ENCODE data around the gene HSD11B1. TPM values are rescaled to one million over a fixed set of nuclear protein-coding genes. Genes with fewer than 3 reads are reported as not detected.

The HSD11B1 gene
- polyA plus RNA-seq, 1 donor (not counting 4 experiments of a cell fraction or from before 2014, with no cell fraction given) = 2.7 TPM

DNA sequence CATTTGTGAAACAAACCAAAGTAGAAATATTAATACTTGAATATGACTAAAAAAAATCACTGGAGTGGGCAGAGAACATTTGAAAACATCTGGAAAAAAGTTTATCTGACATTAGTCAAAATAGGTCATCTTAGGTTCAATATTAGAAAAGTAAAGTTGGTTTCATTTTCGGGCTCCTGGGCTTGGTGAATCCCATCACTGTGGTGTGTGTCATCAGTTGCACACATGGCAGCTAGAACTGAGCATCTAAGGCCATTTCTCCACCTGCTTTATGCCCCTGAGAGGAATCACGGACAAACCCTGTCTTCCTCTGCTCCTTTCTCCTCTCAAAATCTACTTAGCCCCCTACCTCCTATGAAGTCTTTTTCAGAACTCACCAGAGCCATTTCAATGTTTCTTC lies 5.4 kb downstream of the HSD11B1 start:
- FAIRE-seq = no peak
- H3K4me1 ChIP-seq (ENCODE audit: control insufficient read depth, extremely low read depth, insufficient read depth, low read length) = peaks cover 28% of the 10 kb centered on the region
- no peaks in the 10 kb centered on the region for H3K9me1 ChIP-seq (ENCODE audit: control insufficient read depth, extremely low read depth, insufficient read depth, low read length)
- no peak overlapping the region for H3K27ac ChIP-seq (ENCODE audit: control insufficient read depth, insufficient read depth, low read length)
- H3K27me3 ChIP-seq (ENCODE audit: control insufficient read depth, extremely low read depth, insufficient read depth, low read length) = no peaks in the 10 kb centered on the region
- no peak overlapping the region for H3K9ac ChIP-seq (ENCODE audit: control insufficient read depth, extremely low read depth, insufficient read depth, low read length)
- no peaks in the 10 kb centered on the region for H3K36me3 ChIP-seq (ENCODE audit: control insufficient read depth in 2 of 2, extremely low read depth in 1 of 2, insufficient read depth in 2 of 2, low read length in 2 of 2)
- dilution Hi-C loops (cut with MboI; ENCODE audit: extremely low pct_ligation_motif_present, low sequenced_read_pairs) = no loop called here
- H3K4me3 ChIP-seq (ENCODE audit: control insufficient read depth in 2 of 3, extremely low read depth in 1 of 3, insufficient read depth in 2 of 3, low read depth in 1 of 3, low read length in 3 of 3) = no peak overlapping the region
- no peak overlapping the region for H3K4me2 ChIP-seq (ENCODE audit: control insufficient read depth, extremely low read depth, insufficient read depth, low read depth, low read length)
- H3K9me3 ChIP-seq (ENCODE audit: control insufficient read depth, low read depth, low read length) = no peaks in the 10 kb centered on the region
- DNase-seq (ENCODE audit: low read depth, low spot score) = no peak
- H3K79me2 ChIP-seq (ENCODE audit: control insufficient read depth, insufficient read depth, low read length) = no peaks in the 10 kb centered on the region
- no peaks in the 10 kb centered on the region for H4K20me1 ChIP-seq (ENCODE audit: control insufficient read depth, extremely low read depth, insufficient read depth, low read length)
- no peak overlapping the region for H2AFZ ChIP-seq (ENCODE audit: control insufficient read depth, low read length)
- TF ChIP-seq CTCF (optimal IDR thresholded peaks at IDR 0.05 in 1 of 3, IDR thresholded peaks at IDR 0.05 in 1 of 3, conservative IDR thresholded peaks at IDR 0.05 in 1 of 3; ENCODE audit: extremely low read depth in 1 of 3, insufficient read depth in 2 of 3, low read length in 3 of 3) (no peak), EZH2 (IDR thresholded peaks at IDR 0.05; ENCODE audit: low read length) (no peak)

DNA sequence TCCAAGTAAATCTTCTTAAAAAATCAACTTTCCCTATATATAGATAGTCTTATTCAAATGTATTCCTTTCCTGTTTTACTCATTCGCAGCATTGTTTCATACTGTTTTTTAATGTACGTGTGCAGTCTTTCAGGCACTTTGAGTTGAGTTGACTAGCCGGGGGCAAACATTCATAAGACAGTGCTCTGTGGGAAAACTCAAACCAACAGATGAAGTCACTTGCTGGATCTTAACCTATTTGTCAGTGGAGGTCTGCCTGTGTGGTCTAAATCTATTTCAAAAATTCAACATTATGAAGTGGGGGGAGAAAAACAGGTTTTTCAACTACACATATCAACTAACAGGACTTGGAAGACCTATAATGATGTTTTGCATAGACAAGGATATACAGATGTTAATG lies 6.2 kb downstream of the HSD11B1 start:
- H3K4me1 ChIP-seq (ENCODE audit: control insufficient read depth, extremely low read depth, insufficient read depth, low read length) = peaks cover 28% of the 10 kb centered on the region
- H3K4me3 ChIP-seq (ENCODE audit: control insufficient read depth in 2 of 3, extremely low read depth in 1 of 3, insufficient read depth in 2 of 3, low read depth in 1 of 3, low read length in 3 of 3) = no peak overlapping the region
- no peak overlapping the region for H2AFZ ChIP-seq (ENCODE audit: control insufficient read depth, low read length)
- FAIRE-seq (peak; percentile 72), DNase-seq (ENCODE audit: low read depth, low spot score) (no peak)
- H3K27me3 ChIP-seq (ENCODE audit: control insufficient read depth, extremely low read depth, insufficient read depth, low read length) = no peaks in the 10 kb centered on the region
- H3K79me2 ChIP-seq (ENCODE audit: control insufficient read depth, insufficient read depth, low read length) = no peaks in the 10 kb centered on the region
- H3K36me3 ChIP-seq (ENCODE audit: control insufficient read depth in 2 of 2, extremely low read depth in 1 of 2, insufficient read depth in 2 of 2, low read length in 2 of 2) = no peaks in the 10 kb centered on the region
- H3K9ac ChIP-seq (ENCODE audit: control insufficient read depth, extremely low read depth, insufficient read depth, low read length) = no peak overlapping the region
- no peaks in the 10 kb centered on the region for H3K9me1 ChIP-seq (ENCODE audit: control insufficient read depth, extremely low read depth, insufficient read depth, low read length)
- no peaks in the 10 kb centered on the region for H3K9me3 ChIP-seq (ENCODE audit: control insufficient read depth, low read depth, low read length)
- no peaks in the 10 kb centered on the region for H4K20me1 ChIP-seq (ENCODE audit: control insufficient read depth, extremely low read depth, insufficient read depth, low read length)
- no peak overlapping the region for H3K27ac ChIP-seq (ENCODE audit: control insufficient read depth, insufficient read depth, low read length)
- no peak for TF ChIP-seq EZH2 (IDR thresholded peaks at IDR 0.05; ENCODE audit: low read length)
- TF ChIP-seq CTCF (optimal IDR thresholded peaks at IDR 0.05 in 1 of 3, IDR thresholded peaks at IDR 0.05 in 1 of 3, conservative IDR thresholded peaks at IDR 0.05 in 1 of 3; ENCODE audit: extremely low read depth in 1 of 3, insufficient read depth in 2 of 3, low read length in 3 of 3) = no peak
- H3K4me2 ChIP-seq (ENCODE audit: control insufficient read depth, extremely low read depth, insufficient read depth, low read depth, low read length) = peak overlapping the region; percentile 6
- dilution Hi-C loops (cut with MboI; ENCODE audit: extremely low pct_ligation_motif_present, low sequenced_read_pairs) = no loop called here
